Esophagus mucosa (tissue), 1 donor: ENCODE results near the gene SFXN2. TPM values are rescaled to one million over a fixed set of nuclear protein-coding genes. Genes with fewer than 3 reads are reported as not detected.
"Not testable (repeated sequence)": the region's sequence is repeated elsewhere in the genome, so short reads cannot be mapped to it uniquely, and the experiment has no call there.

ENCODE experiments used
- ATAC-seq: fragments of 200-7000 bp; cut with Tn5 transposase; one replicate; pipeline ENCODE4 v1.9.1; 2020
- total RNA-seq: library from RNA; stranded (reverse); gene quantifications from one replicate; pipeline ENCODE4 v1.2.4, GENCODE V29; 2023
- donor health status: DM: yes; HTN: yes; CAD: no.

The SFXN2 gene
- total RNA-seq, 1 donor from 2014 or later, result 10.6 TPM

DNA sequence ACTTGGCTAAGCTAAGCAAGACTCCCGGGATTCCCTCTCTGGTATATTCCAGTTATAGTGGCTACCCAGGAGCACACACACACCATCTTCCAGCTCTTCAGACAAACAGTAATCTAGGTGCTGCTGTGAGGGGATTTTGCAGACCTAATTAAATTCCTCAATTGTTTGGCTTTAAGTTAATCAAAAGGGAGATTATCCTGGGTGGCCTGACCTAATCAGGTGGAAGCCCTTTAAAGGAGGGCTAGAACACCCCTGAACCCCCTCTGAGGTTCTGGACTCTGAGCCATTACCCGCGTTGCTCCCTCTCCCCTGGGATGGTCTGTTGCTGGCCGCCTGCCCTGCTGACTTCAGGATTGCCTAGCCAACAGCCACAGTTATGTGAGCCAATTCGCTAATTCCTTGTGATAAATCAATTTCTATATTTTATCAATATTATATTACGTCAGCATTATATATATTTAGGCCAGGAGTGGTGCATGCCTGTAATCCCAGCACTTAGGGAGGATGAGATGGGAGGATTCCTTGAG, 6.4 kb downstream of the SFXN2 start:
- ATAC-seq, result no peak

DNA sequence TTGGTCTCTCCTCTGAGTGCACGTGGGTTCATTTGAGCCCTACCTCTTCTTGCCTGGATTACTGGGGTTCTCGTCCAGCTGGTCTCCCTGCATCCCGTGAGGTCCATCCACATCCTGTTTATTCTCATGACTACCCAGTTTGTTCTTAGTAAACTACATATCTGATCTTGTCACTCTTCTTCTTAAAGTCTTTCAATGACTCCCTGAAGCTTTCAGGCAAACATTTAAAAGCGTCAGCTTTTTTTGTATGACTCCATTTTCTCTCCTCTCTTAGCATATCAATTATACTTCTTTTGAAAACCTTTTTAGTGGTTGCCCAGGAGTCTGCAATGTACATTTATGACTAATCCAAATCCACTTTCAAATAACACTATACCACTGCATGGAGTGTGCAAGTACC, 7.5 kb downstream of the SFXN2 start:
- no peak for ATAC-seq

DNA sequence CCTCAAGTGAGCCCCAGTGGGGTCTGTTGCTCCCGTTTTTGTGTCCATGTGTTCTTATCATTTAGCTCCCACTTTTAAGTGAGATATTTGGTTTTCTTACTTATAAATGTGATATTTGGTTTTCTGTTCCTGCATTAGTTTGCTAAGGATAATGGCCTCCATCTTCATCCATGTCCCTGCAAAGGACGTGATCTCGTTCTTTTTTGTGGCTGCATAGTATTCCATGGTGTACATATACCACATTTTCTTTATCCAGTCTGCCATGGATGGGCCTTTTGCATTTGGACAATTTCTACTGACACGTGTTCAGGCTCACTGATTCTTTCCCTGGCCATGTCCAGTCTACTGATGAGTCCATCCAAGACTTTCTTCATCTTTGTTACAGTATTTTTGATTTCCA, 9.6 kb downstream of the SFXN2 start:
- ATAC-seq, result no peak

DNA sequence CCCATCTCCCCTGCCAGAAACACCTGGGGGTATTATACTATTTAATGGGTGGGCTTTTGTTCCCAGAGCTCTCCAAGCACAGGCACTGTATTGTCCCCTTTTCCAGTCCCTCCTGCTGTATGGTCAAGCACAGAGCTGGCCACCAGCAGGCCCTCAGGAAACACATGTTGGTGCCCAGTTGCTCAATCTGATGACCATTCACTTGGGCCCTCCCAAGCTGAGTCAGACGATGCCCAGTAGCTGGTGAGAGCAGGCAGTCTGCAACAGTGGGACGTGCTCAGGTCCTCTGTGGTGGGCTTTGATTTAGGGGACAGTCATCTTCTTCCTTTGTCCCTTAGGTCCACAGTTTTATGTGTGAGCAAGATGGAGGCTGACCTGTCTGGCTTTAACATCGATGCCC, 11.8 kb downstream of the SFXN2 start:
- no peak for ATAC-seq

DNA sequence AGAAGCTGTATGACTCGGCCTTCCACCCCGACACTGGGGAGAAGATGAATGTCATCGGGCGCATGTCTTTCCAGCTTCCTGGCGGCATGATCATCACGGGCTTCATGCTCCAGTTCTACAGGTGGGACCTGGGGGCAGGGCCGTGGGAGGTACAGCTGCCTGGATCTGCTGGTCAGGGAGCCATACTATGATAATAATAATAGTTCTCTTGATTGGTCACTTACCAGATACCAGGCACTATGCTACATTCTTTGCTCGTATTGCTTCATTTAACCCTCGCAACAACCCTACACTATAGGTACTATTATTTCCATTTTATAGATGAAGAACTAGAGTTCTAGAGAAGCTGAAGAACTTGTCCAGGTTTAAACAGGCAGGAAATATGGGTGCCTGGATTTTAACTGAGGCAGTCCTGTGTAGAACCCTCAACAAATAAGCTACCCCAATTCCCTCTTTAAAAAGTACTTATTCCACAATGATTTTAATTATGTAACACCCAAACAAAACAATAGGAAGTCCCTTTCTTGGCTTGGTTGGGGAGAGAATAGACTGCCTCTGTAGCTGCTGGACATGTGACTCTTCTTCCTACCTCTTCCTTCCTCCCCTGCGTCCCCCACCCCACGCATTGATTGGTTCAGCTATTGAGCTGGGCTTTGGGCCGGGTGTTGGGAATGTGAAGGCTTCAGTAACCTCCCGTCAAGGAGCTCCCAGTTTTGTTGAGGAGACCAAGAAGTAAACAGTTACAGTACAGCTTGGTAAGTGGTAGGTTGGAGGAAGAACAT, 12.8 kb downstream of the SFXN2 start:
- no peak for ATAC-seq

DNA sequence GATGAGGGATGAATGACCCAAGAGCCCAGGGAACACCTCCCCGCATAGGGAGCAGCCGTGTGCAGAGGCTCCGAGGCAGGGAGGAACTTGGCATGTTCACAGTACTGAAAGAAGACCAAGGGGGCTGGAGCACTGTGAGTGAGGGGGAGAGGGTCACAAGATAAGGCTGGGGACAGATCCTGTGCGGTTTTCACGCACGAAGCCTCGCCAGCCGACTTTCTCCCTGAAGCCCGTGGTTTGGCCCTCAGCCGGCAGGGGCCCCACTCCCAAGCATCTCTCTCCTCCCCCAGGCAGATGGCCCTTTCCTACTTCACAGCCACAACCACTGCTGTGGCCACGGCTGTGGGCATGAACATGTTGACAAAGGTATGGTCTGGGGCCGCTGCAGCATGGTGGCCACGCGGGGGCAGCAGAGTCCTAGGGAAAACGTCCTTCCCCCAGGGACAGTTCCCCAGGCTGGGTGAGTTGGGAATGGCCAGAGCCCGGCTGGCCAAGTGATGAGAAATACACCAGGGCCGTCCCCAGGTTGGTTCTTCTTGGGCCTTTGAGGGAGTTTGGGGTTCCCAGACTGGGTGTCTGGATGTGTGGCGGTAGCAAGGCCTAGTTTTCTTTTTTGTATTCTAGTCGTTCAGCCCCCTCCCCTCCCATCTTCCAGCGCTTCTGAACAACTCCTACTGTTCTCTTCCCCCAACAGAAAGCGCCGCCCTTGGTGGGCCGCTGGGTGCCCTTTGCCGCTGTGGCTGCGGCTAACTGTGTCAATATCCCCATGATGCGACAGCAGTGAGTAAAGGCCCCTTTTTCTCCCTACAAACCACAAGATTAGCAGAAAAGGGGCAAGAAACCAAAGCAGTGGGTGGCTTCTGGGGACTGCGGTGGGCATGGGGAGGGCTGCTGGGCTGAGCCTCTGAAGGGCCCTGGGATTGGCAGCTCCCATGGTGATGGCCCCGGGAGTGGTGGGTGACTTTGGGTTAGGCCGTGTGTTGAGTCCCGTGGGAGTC, 14.9 kb downstream of the SFXN2 start:
- ATAC-seq, result peak; percentile 91

DNA sequence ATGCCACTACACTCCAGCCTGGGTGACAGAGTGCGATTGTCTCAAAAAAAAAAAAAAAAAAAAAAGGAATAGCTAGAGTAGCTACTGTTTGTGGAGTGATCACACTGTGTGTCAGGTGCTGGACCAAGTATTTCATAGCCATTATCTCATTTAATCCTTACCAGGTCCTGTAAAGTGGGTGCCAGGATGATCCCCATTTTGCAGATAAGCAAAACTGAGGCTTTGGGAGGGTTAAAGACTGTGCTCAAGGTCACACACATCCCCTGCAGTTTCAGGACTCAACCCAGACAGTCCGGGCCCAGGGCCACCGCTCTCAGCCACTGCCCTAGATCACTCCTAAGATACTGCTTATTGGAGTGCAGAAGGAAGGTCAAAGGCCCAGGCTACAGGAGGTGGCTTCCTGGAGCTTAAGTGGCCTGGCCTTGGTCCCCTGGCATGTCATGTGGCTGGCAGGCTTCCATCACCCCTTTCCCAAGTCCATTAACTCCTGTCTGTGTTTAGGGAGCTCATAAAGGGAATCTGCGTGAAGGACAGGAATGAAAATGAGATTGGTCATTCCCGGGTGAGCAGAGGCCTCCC, 16.9 kb downstream of the SFXN2 start:
- no peak for ATAC-seq

DNA sequence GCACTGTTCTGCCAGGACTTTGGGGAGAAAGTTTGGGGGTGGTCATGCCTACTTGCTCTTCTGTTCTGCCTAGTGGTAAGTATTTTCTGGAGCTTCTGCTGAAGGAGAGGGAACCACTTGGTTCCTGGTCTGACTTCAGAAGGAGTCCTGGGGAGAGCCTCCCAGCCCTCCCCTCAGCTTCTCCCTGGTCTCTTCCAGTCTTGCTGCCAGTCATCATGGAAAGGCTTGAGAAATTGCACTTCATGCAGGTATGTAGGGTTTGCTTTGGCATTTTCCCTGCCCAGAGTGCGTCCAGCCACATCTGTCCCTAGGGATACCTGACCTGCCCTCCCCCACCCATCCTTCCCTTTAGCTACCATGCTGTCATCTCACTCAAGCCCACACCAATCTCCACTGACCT, 18.2 kb downstream of the SFXN2 start:
- no peak for ATAC-seq

DNA sequence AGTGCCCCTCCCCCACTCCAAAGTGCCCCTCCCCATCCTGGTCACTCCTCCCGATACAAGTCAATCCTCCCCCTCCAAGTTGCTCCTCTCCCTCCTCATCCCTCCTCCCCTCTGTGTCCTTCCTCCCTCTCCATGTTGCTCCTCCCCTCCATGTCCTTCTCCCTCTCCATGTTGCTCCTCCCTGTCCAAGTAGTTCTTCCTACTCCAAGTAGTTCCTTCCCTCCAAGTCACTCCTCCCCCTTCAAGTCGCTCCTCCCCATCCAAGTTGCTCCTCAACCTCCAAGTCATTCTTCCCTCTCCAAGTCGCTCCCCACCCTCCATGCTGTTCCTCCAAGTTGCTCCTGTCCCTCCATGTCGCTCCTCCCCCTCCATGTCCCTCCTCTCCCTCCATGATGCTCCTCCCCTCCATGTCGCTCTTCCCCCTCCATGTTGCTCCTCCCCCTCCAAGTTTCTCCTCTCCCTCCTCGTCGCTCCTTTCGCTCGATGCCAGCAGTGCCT, 20.7 kb downstream of the SFXN2 start:
- no peak for ATAC-seq

DNA sequence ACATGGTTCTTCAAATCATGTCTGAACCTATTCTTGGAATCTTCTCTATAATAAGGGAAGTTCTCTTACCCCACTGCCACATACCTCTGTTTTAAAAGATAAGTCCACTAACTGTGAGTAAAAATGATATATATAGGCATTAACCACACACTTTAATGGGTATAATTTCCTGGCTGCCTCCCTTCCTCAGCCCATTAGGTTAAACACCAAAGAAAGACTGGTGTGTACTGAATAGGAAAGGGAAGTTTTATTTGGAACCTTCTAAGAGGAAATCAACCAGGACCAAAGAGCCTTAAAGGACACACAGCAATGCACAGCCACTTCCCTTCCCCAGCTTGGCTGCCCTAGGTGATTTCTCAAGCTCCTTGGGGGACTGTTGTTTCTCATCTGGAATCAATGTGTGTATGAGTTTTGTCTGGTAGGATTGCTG, 24.3 kb downstream of the SFXN2 start:
- ATAC-seq, result no peak

DNA sequence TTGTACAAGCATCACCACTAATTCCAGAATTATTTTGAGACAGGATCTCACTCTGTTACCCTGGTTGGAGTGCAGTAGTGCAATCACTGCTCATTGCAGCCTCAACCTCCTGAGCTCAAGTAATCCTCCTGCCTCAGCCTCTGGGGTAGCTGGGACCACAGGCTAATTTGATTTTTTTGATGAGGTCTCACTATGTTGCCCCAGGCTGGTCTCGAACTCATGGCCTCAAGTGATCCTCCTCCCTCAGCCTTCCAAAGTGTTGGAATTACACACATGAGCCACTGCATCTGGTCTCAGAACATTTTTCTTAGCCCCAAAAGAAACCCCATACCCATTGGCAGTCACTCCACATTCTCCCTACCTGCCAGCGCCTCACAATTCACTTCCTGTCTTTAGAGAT, 25.8 kb downstream of the SFXN2 start:
- ATAC-seq, result no peak

DNA sequence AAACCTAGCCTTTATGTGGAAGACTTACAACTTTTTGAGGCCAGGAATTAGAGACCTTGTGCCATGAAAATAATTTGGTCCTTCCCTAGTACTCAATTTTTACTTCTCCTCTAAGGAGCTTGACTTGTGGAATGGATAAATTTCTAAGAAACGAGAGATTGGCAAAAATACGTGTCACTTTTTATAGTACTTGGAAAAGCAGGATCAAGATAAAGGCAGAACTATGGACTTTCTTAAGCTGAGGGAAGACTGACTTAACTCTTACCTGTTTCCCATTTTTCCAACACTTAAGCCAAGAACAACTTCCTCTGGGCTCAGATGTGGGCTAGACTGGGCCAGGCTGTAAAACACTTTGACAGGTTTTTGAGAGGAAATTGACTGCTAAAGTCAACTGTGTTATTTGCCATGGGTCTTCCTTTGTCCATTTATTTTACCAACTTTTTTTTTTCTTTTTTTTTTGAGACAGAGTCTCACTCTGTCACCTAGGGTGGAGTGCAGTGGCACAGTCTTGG, 27.3 kb downstream of the SFXN2 start:
- ATAC-seq, result no peak

DNA sequence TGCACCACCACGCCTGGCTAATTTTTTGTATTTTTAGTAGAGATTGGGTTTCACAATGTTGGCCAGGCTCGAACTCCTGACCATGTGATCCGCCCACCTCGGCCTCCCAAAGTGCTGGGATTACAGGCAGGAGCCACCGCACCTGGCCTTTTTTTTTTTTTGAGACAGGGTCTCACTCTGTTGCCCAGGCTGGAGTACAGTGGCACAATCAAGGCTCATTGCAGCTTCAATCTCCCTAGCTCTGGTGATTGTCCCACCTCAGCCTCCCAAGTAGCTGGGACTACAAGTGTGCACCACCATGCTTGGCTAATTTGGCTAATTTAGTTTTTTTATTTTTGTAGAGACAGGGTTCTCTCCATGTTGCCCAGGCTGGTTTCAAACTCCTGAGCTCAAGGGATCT, 27.9 kb downstream of the SFXN2 start:
- not testable (repeated sequence) for ATAC-seq

DNA sequence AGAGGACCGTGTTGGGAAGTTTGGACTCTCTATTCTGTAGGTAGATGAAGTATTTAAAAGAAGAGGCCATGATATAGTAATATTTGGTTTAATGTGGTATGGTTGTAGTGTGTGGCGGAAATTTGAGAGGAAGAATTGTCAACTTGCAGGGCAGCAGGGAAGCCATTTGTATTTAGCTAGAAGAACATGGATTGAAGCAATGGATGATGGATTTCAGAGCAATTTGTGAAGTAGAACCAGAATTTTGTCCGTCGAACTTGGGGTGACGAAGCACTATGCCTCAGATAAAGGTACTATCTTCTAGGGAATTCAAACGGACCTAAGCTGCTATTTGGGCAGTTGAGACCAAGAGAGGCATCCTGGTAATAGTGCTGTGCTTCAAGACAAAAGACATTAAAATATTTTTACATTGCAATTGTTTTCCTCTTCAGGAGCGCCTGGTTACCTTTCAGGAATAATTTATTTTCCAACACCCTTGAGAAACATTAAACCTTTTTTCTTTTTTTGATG, 28.7 kb downstream of the SFXN2 start:
- no peak for ATAC-seq

DNA sequence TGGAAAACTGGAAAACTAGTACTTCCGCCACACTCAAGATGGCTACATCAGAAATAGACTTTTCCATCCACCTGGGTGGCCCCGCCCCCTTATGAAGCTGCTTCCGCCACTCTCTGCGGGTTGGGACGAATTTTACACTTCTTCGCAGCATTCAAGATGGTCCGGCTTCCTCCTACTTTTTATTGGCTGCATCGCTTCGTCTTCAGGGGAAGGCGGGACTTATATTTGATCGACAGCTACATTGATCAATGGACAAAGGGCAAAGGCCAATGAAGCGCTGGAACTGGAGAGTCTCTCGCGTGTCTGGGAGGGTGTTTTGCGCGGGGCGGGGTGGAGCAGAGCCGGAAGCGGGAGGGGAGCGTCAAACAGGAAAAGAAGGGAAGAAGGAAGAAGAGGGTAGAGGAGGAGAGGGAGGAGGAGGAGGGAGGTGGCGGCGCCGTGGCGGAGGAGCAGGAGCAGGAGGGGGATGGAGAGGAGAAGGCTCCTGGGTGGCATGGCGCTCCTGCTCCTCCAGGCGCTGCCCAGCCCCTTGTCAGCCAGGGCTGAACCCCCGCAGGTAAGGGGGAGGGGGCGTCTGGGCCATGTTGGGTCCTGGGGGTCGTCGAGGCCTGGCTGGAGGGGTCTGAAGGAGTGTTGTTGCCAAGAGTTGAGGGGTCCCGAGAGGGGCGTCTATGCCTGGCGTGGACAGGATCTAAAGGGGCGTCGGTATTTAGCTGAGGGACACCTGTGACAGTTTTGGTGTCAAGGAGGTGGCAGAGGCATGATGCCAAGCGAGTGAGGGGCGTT, 29.3 kb downstream of the SFXN2 start, which contains the start of gene WBP1L:
TSS of gene WBP1L (plus strand) at position 361 of the 786 bp plus-strand sequence. CDS start at position 467, 106 bp downstream.
- peak; percentile 97 for ATAC-seq

DNA sequence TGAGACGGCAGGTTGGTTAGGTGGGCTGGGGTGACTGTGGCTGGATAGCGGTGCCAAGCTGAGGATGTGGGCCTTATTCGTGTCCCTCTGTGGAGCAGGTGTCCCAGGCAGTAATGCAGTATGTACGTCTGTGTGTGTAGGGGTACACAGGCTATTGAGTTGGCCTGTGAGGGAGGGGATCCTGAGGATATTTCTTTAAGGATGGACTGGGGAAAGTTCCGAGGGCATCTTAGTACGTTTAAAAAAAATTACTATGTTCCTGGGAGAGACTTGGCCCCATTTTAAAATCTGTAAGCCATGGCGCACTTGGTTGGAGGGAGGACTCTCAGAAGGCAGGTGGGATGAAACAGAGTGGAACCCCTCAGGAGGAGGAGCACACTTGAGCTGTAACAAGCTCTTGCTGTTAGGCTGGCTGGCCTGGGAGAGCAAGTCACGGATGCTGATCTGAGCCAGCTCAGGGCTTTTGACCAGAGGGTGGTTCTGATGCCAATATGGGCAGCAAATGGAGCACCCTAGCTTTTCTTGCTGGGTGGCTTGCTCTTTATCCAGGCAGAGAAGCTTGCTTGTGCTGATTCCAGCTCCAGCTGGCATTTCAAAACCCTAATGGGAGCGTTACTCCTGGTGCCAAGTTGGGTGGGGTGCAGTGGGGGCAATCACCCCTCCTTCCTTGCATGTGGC, 30.1 kb downstream of the SFXN2 start:
- peak; percentile 43 for ATAC-seq

DNA sequence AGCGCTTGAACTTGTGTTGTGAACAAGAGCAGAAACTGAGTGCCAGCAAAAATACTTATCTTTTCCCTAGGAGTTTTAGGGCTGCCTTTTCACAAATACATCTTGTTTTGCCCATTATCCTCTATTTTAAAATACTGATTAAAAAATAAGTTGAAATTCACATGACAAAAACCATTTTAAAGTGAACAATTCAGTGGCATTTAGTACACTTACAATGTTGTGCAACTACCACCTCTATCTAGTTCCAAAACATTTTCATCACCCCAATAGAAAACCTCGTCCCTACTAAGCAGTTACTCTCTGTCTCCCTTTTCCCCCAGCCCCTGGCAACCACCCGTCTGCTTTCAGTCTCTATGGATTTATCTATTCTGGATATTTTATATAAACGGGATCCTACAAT, 30.7 kb downstream of the SFXN2 start:
- ATAC-seq, result no peak

DNA sequence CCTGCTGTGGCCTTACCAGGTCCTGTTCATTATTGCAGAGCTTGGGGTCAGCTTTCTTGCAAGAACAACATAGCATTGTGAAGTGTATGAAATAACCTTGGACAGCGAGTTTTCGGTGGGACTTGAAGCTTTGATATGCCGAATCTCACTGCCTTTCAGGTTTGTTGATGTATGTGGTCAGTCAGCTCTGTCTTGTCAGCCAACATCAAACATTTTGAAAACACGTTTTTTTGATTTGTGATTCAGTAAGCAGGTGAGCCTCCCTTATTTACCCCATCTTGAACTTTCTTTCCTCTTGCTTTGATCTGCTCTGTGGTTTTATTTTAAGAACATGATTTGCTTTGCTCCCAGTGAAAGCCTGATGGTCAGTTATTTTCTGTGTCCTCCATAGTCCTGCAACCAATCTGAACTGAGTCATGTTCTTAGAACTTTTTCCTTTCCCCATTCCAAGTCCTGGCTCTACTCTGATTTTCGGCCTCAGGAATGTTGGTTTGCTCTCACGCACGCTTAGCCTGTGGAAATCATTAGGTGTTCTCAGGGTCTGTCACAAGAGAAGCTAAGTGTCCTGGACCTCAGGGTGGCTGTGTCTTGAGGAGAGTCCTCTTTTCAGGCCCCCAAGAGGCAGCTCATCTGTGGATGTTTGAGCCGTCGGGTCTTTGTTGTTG, 38.0 kb downstream of the SFXN2 start:
- peak; percentile 17 for ATAC-seq

DNA sequence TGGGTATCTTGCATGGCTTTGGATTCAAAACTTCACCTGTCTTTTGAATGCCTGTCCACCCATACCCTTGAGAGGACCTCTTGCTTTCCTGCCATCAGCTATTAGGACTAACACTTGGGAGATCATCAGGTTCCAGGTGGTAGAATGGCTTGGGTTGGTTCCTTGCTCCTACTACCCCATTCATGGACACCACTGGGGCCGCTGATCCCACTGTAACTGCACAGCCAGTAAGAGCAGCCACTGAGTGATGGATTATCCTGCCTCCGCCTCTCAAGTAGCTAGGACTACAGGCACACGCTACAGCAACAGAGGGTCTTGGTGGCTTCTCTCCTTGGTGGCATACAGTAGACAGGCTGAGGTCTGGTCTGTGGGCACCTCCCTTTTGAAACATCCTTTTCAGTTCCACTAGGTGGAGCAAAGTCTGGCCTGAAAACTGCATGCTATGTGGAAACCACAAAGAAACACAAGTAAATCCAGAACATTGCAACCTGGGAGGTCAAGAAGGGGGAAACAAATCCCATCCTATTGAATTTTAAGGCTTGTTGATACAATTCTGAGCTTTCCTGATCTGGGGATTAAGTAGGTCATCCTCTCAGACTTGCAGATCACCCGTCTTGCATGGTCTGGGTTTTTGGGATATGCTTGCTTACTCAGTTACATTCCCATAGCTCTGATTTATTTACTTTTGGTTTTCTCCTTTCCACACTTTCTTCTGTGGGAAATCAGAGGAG, 38.7 kb downstream of the SFXN2 start:
- ATAC-seq, result peak; percentile 62
